GM21723 (cell line): ENCODE measurements around the gene TMEM63B.
"Not testable (repeated sequence)": the region's sequence is repeated elsewhere in the genome, so short reads cannot be mapped to it uniquely, and the experiment has no call there.

Experiments used
- ATAC-seq: cut with Tn5 transposase; IDR thresholded peaks from one replicate; pipeline ENCODE4 v1.9.1; 2021; ENCODE audit warnings: mild to moderate bottlenecking, moderate library complexity; ENCODE audit not compliant: unreplicated experiment

TMEM63B gene

GRCh38 chr6:44127186-44128019 lies at the start of gene TMEM63B, which contains the start of gene MRPL14:
Gene TMEM63B, plus strand, starts transcription at chr6:44127554. Its CDS starts 7,031 bp downstream, at chr6:44134585.
Gene MRPL14, minus strand, starts transcription at chr6:44127452. Its CDS starts 10,841 bp downstream, at chr6:44116611.
- peak; percentile 66 for ATAC-seq

- no peak for ATAC-seq
Measured at GRCh38 chr6:44078219-44078826, 49.0 kb upstream of the TMEM63B start.

- peak; percentile 31 for ATAC-seq
Measured at GRCh38 chr6:44078827-44079671, 48.3 kb upstream of the TMEM63B start.

GRCh38 chr6:44079672-44080071 lies 47.7 kb upstream of the TMEM63B start:
- ATAC-seq, result no peak

- ATAC-seq, result no peak
Measured at GRCh38 chr6:44080561-44081521, 46.5 kb upstream of the TMEM63B start.

- no peak for ATAC-seq
Measured at GRCh38 chr6:44081753-44082152, 45.6 kb upstream of the TMEM63B start.

- ATAC-seq, result no peak
Measured at GRCh38 chr6:44082872-44083321, 44.5 kb upstream of the TMEM63B start.

GRCh38 chr6:44084231-44085014 lies 42.9 kb upstream of the TMEM63B start:
- ATAC-seq, result no peak

GRCh38 chr6:44085219-44085618 lies 42.1 kb upstream of the TMEM63B start:
- no peak for ATAC-seq

GRCh38 chr6:44086931-44087574 lies 40.3 kb upstream of the TMEM63B start:
- no peak for ATAC-seq

- ATAC-seq, result no peak
Measured at GRCh38 chr6:44087623-44088022, 39.7 kb upstream of the TMEM63B start.

GRCh38 chr6:44088827-44089590 lies 38.3 kb upstream of the TMEM63B start:
- no peak for ATAC-seq

GRCh38 chr6:44090465-44090864 lies 36.9 kb upstream of the TMEM63B start:
- no peak for ATAC-seq

GRCh38 chr6:44091356-44091755 lies 36.0 kb upstream of the TMEM63B start:
- ATAC-seq, result not testable (repeated sequence)

GRCh38 chr6:44091981-44092884 lies 35.1 kb upstream of the TMEM63B start:
- no peak for ATAC-seq

GRCh38 chr6:44093066-44093465 lies 34.3 kb upstream of the TMEM63B start:
- ATAC-seq, result no peak
